SKM-1 treated with dmso at 0.1 percent for 144 hours (cell line): Measurements from ENCODE around the gene ELAC2.
A peak's percentile ranks its signal among the peaks of the same experiment; 100 is the strongest.

Source experiments
- DNase-seq: peaks from one replicate; lab custom pipeline; 2025; ENCODE audit not compliant: unreplicated experiment; lab: John Stamatoyannopoulos, UW

ELAC2 gene, protein sequence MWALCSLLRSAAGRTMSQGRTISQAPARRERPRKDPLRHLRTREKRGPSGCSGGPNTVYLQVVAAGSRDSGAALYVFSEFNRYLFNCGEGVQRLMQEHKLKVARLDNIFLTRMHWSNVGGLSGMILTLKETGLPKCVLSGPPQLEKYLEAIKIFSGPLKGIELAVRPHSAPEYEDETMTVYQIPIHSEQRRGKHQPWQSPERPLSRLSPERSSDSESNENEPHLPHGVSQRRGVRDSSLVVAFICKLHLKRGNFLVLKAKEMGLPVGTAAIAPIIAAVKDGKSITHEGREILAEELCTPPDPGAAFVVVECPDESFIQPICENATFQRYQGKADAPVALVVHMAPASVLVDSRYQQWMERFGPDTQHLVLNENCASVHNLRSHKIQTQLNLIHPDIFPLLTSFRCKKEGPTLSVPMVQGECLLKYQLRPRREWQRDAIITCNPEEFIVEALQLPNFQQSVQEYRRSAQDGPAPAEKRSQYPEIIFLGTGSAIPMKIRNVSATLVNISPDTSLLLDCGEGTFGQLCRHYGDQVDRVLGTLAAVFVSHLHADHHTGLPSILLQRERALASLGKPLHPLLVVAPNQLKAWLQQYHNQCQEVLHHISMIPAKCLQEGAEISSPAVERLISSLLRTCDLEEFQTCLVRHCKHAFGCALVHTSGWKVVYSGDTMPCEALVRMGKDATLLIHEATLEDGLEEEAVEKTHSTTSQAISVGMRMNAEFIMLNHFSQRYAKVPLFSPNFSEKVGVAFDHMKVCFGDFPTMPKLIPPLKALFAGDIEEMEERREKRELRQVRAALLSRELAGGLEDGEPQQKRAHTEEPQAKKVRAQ

DNA sequence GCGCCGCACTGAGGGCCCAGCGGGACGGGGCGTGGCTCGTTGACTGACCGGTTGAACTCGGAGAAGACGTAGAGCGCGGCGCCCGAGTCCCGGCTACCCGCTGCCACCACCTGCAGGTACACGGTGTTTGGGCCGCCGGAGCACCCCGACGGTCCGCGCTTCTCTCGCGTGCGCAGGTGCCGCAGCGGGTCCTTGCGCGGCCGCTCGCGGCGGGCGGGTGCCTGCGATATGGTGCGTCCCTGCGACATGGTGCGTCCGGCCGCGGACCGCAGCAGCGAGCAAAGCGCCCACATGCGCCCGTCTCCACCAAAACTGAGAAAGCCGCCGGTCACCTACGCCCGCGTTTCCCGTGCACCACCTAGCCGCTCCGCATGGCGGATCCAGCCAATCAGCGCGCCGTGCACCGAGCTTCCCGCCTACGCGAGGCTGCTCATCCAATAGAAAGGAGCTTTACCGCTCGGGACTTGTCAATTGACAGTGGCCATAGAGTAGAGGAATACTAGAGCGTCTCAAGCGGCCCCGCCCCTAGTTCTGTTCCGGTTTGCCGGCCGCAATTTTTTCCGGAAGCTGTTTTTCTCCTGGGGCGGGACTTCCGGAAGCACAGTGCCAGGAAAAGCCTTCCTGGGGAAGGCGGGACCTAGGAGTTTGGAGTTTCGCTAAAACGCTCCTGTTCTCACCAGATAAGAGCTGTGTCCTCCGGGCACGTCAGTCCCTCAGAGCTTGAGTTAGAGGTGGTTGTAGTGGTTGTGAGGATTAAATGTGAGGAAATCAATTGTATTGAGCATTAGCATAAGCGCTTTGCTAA, at the start of gene ELAC2:
Gene ELAC2, minus strand, starts transcription at position 373 of the 805 bp plus-strand sequence. Its CDS starts 80 bp downstream, at position 293.
- peak; percentile 77 for DNase-seq

DNA sequence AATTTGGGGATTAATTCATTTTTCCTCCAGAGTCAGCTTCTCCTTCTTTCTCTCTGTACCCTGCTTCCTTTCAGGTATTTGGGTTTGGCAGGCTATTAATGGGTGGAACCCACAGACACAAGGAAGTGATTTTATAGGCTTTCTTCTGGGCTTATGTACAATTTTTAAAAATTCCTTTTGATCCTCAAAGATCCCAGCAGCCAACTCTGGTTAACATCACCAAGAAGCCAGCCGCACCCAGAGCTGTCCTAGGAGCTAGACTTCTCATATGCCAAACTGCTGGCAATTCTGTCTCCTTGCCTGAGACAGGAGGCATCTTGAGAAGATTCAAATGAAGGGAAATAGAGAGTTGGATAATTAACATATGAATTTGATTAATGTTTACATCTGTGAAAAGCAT, 47.2 kb upstream of the ELAC2 start:
- DNase-seq, result no peak

DNA sequence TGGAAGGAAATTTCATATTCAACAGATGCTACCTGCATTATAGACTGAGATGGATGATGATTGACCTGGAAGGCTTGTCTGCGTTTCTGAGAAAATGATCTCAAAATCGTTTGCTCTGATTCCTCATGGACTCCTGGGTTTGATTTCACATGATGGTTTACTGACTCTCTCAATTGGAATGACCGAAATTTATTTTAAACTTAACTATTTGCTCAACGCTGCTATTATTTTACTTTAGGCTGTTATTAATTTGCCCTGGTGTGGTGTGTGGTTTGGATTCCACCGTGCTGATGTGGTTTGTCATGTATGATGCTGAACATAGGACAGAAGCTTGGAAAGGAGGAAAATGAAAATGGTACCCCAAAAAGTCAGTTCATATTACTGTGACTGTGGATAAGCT, 37.3 kb upstream of the ELAC2 start:
- DNase-seq, result no peak

DNA sequence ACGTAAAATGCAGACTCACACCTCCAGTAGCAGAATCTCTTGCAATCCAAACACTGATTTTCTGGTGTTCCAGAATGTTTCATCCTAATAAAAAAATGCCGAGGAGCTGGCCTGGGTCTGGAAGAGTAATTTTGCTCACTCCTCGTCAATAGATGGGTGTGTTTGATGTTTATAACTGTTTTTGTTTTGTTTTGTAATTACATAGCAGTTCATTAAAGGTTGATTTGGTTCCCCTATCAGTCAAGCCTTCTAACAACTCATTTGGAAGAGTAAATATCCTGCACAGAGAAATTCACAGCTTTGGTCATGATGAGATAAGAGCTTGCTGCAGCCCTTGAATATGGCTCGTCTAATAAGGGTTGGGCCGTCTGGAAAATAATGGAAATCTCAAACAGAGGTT, 36.8 kb upstream of the ELAC2 start:
- no peak for DNase-seq

DNA sequence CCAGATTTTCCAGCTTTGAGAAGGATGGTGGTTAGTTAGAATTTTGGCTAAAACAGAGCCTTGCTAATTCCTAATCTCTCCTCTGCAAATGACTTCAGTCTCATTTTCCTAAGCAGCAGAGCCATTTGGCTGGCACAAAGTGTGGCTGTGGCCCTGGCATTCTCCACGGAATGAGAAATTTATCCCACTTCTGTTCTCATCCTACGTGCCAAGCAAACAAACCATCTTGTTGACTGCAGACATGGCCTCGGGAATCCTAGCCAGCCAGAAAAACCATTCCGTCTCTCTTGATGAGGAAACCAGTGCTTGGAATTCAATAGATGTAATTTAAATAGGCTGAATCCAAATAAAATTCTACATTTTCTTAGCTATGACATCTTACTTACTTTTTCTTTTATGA, 34.1 kb upstream of the ELAC2 start:
- DNase-seq, result no peak

DNA sequence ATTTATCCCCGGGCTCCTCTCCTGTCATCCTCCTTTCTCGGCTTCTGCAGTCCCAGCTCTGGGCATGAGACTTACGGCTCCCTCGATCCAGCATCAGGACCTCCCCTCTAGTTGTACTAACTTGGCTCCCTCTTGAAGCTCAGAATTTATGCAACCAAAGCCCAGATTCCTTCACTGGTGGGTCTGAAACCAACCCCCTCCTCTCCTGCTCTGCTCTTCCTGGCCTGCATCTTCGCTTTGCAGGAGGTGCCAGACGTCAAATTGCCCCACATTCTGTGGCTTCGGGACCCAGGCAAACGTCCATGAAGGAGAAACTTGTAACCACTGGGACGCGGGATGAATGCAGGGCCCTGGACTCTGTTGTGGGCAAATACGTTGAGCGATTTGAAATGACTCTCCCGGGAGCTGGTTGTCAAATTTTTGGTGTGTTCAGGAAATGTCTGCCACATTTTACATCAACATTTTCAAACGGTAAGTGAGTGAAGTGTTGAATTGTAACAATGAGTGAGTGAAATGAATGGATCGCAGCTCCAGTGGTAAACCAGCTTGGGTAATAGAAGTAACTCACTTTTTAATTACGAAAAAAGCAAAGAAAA, 29.3 kb upstream of the ELAC2 start:
- DNase-seq, result no peak

DNA sequence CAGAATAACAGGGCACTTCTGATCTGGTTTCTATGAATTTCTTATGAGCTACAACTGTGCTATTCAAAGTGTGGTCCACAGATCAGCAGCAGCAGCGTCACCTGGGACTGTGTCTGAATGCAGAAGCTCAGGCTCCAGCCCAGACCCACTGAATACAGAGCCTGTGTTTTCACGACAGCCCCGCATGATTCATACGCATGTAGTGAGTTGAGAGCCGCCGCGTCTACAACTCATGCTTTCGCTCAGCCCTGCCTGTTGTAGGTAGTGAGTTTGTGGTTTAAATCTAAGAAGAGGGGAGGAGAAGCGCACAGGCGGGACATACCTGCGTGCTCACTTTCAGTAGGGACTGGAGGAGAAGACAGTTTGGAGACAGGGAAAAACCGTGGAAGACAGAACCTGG, 28.5 kb upstream of the ELAC2 start:
- DNase-seq, result no peak

DNA sequence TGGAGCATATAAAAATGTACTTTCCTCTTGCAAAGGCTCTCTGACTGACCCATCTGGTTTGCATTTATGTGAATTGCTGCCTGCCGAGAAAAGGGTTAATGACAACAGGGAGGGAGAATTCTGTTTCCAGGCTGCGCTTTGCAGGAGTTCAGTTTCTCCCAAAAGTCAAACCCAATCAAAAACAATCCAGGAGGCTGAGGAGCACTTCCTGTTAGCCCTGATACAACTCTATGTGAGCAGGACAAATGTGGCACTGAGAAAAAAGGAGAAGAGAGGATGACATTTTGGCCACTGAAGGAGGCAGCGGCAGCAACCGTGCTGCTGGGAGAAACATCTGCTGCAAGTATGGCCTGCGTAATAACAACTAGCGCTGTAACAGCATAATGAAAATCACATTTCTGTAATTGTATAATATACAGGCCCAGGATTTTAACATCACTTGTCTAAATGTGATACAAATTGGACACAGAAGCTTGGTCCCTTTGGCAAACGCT, 26.8 kb upstream of the ELAC2 start:
- DNase-seq, result no peak

DNA sequence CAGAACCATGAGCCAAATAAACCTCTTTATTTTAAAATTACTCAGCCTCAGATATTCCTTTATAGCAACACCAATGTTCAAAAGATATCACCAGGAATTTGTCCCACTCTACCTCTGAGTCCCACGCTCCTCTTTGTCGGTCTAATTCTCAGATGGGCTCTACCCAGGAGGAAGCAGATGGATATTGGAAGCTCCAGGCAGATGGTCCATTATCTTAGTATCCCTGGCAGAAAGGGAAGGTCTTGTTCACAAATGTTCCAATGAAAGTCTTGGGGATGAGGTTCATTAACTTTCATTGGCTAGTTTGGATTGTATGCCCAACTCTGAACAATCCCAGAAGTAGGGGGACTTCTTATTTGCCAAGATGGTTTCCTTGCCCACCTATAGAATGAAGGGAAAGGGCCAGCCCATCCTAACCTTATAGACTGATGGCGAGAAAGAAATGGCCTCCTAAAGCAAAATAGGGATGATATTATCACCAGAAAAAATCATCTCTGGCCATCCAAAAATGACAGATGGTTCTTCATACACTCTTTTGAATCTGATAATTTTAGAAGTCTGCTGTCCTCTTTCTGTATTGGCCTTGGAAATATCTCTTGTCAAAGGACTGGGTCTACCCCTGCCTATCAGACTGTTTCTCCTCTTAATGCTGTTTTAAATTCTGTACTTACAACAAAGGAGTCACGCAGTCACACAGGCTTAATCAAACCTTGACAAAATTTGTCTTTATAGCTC, 21.3 kb upstream of the ELAC2 start:
- no peak for DNase-seq

DNA sequence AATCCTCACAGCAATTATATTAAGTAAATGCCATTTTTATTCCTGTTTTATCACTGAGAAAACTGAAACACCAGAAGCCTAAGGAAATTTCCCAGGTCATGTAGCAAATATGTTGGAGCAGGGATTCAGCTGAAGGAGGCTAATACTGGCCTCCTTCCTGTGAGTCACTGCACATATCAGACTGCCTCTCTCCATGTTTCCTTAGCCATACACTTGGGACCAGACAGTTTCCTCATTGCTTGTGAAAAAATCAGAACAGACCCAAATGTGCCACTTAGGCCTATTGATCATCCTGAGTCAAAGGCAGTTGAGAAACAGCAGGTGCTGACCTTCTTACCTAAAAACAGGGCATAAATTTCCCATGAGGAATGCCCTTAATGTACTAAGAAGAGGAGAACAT, 18.9 kb upstream of the ELAC2 start:
- no peak for DNase-seq

DNA sequence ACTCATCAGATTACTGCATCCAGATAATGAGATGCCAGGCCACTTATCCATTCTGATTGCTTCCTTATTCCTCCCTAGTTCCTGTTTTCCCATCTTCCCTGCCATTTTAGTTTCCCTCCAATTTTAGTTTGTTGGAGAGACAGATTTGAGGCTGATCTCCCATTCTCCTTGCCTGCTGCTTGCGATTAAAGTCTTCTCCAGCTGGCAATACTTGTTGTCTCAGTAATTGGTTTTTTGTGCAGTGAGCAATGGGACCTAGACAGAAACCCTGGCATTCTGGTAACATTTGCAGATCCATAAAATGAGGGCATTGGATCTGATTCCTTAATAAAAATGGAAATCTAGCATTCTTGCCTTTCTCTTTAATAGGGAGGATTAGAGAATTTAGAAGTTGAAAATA, 17.6 kb upstream of the ELAC2 start:
- no peak for DNase-seq

DNA sequence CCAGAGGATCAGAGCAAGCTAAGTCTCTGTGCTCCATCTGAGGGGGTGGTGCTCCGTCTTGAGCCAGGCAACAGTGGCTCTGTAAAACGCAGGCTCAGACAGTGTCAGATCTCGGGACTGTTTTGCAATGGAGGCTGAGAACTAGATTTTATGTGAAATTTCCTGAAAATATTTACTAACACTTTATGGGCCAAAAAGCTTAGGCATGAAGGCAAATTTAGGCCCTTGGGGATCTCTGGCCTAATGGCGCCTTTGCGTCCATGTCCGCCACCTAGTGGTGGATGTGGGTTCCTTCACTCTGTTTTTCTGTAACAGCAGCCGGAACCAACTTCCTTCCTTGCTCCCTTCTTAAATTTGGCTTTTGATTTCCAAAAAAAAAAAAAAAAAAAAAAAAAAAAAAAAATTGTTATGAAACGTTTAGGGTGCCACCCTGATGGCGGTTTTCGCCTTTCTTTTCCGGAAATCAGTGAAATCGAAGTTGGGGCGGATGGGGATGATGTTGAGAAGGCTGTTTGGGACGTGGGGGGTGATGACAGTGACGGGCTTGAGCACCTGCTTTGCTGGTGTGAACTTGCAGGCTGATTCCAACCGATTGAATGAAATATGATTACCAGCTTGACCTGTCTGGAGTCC, 14.0 kb upstream of the ELAC2 start:
- DNase-seq, result peak; percentile 15

DNA sequence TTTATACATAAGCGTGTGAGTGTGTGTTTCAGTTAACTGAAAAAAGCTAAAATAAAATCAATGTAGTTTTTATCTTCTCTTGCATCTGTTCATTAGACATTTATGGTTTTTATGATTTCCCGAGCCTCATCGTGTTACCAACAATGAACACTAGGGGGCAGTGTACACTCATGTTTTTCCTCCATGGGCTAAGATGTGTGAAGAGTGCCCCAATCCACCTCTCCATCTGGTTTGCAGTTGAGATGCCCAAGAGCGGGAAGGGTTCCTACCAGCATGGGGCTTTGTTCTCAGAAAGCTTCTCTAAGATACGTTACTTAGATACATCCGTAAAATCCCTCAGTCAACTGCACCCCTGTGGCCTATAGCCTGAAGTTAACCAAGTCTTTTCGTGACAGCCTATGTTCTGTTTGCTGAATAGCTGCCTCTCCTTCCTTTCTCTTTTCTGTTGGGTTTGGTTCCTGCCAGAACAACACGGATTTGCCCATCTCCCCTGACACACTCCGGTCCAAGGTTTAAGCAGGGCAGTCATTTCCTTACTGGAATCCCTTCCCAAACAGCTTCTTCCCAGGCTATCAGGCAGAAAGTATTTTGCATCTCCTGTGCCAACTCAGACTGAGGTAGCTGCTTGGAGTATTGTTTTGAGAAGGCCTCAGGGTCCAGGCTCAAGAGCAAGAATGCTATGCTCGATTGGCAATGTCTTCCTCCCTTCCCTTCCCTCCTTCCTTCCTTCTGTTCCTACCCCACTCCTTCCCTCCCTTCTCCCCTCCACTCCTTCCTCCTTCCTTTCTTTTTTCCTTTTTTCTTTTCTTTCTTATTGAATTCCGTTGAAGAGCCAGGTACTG, 12.9 kb upstream of the ELAC2 start:
- DNase-seq, result no peak

DNA sequence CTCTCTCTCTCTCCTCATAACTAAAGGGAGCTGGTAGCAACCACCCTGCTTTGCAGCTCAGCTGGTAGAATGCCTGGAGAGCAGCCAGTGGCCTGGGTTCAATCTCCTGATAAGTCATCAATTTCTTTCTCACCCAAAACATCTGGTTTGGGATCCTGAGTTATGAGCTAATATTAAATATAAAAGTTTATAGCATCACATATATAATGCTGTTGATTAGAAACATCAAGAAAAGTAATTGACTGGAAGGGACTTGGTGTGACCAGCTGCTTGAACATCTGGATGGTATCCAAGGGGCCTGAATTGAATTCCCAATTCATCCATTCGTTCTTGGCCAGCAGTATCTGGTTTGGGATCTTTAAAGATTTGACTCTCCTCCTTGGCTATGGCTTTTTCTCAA, 12.2 kb upstream of the ELAC2 start:
- DNase-seq, result no peak

DNA sequence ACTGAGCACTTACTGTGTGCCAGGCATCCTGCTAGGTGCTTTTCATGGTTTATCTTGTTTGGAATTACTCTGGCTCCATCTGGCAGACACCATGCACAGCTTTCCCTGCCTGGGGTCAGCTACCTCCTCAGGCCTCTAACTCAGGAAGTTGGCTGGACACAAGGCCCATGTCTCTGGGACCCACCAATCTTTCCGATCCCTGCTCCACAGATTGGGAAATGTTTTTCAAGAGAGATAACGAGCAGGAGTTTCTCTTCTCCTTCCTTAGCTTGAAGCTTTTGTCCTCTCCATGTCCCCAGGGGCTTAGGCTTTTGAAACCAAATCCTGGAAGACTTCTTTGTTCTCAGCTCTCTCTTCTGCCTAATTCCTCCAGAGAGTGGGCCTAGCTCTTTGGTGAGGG, 11.5 kb upstream of the ELAC2 start:
- no peak for DNase-seq

DNA sequence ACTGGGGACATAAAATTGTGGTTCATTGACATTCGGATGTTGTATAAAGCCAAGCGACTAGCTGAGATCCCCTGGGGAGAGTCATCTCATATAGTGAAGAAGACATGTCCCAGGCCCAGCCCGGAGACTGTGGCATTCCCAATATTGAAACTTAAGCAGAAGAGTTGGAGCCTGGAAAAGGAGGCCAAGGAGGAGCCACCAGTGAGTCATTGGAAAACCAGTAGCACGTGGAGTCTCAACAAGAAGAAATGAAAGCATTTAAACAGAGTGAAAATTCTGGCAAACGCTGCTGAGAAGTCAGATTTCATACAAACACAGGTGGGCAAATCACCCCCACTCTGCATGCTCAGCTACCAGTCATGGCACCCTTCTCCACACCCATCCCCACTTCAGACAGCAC, 9.4 kb upstream of the ELAC2 start:
- no peak for DNase-seq

DNA sequence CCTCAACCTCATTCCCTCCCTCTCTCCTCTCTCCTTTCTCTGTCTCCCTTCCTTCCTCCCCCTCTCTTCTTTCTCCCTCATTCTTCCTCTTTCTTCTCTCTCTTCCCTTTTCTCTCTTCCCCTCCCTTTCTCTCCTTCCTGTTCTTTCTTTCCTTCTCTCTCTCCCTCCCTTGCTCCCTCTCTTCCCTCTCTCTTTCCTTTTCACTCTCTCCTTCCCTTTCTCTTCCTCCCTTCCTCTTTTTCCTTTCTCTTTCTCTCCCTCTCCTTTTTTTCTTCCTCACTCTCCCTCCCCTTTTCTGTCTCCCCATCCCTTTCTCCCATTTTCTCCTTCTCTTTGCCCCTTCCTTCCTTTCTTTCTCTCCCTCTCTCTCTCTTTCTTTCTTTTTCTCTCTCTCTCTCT, 7.9 kb upstream of the ELAC2 start:
- DNase-seq, result no peak

DNA sequence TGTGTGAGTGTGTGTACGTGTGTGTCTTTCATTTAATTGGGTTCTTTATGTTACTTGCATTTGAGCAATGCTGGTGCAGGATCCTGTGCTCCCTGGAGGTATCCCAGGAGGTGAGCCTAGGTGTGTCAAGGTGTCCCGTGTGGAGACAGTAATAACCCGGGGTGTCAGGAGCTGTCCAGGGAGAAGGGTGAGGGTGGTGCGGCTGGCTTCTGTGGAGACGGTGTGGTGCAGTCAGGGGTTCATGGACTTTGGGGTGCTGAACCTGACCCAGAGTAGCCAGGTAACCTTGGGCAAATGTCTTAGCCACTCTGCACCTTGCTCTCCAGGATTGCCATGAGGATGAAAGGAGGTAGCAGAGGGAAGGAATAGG, 7.4 kb upstream of the ELAC2 start:
- no peak for DNase-seq
